IMR-90 (cell line): ENCODE data around the gene ANK2. TPM values are rescaled to one million over a fixed set of nuclear protein-coding genes. Genes with fewer than 3 reads are reported as not detected.

Source experiments
- ATAC-seq: fragments of 200-7000 bp; cut with Tn5 transposase; 2 replicates; pipeline ENCODE4 v1.9.1; 2020; ENCODE audit warnings: low read depth, mild to moderate bottlenecking, moderate library complexity
- BruUV-seq: library from RNA; stranded (reverse); fragments of 400-500 nt; replicated peaks from 2 replicates; lab custom pipeline; 2021; lab: Mats Ljungman, UMichigan
- CTCF ChIA-PET: fragments of 300-600 bp; formaldehyde crosslinking; extraction: SDS; loops from one replicate; lab custom pipeline; 2021; ENCODE audit warnings: antibody characterized with exemption; lab: Yijun Ruan, JAX
- POLR2A ChIA-PET: fragments of 300-600 bp; sonication (Branson Sonifier 250); formaldehyde crosslinking; loops from one replicate; lab custom pipeline; 2022; ENCODE audit warnings: antibody characterized with exemption; ENCODE audit not compliant: unreplicated experiment; lab: Charles Lee
- DNase-seq: peaks from one replicate; pipeline ENCODE4 v3.0.0; 2013
- H2AFZ ChIP-seq: replicated peaks from 2 replicates; pipeline ENCODE3; 2013; ENCODE audit warnings: low read length, mild to moderate bottlenecking; ENCODE audit not compliant: poor library complexity
- H2AK5ac ChIP-seq: 2 replicates; pipeline ENCODE4 v1.6.1; 2013; ENCODE audit warnings: low read depth, low read length, inconsistent platforms
- H2AK9ac ChIP-seq: replicated peaks from 2 replicates; pipeline ENCODE3; 2013; ENCODE audit warnings: mild to moderate bottlenecking, low read depth, low read length, moderate library complexity; ENCODE audit not compliant: poor library complexity
- H2BK120ac ChIP-seq: 2 replicates; pipeline ENCODE4 v1.6.1; 2013; ENCODE audit warnings: low read depth, low read length, inconsistent platforms
- H2BK15ac ChIP-seq: 3 replicates; pipeline ENCODE4 v1.6.1; 2013; ENCODE audit warnings: low read depth, low read length, inconsistent platforms
- H2BK20ac ChIP-seq: 2 replicates; pipeline ENCODE4 v1.6.1; 2013; ENCODE audit warnings: low read depth, mild to moderate bottlenecking, inconsistent platforms, low read length, moderate library complexity
- H2BK5ac ChIP-seq: 2 replicates; pipeline ENCODE4 v1.6.1; 2013; ENCODE audit warnings: mild to moderate bottlenecking, low read depth, low read length, inconsistent platforms; ENCODE audit not compliant: poor library complexity, severe bottlenecking
- H3K14ac ChIP-seq: replicated peaks from 2 replicates; pipeline ENCODE4 v1.6.1; 2013; ENCODE audit warnings: low read depth, low read length, inconsistent platforms
- H3K18ac ChIP-seq: 2 replicates; pipeline ENCODE4 v1.6.1; 2013; ENCODE audit warnings: low read depth, low read length, control low read depth
- H3K23ac ChIP-seq: 2 replicates; pipeline ENCODE4 v1.6.1; 2013; ENCODE audit warnings: low read depth, low read length, inconsistent platforms
- H3K27ac ChIP-seq: 2 replicates; pipeline ENCODE4 v1.5.1; 2013; ENCODE audit warnings: mild to moderate bottlenecking, control low read depth, low read length; ENCODE audit not compliant: insufficient read depth
- H3K27me3 ChIP-seq: 2 replicates; pipeline ENCODE4 v1.6.1; 2013; ENCODE audit warnings: low read length; ENCODE audit not compliant: control insufficient read depth, insufficient read depth
- H3K36me3 ChIP-seq: 2 replicates; pipeline ENCODE4 v1.6.1; 2013; ENCODE audit warnings: low read length, mixed read lengths; ENCODE audit not compliant: control insufficient read depth, insufficient read depth
- H3K4ac ChIP-seq: 2 replicates; pipeline ENCODE4 v1.6.1; 2013; ENCODE audit warnings: low read depth, low read length, inconsistent platforms
- H3K4me1 ChIP-seq: 2 replicates; pipeline ENCODE4 v1.6.1; 2013; ENCODE audit warnings: low read length, mixed read lengths; ENCODE audit not compliant: control insufficient read depth, insufficient read depth
- H3K4me2 ChIP-seq: 2 replicates; pipeline ENCODE4 v1.6.1; 2013; ENCODE audit warnings: low read depth, mild to moderate bottlenecking, control low read depth, low read length, moderate library complexity
- H3K4me3 ChIP-seq: 2 replicates; pipeline ENCODE4 v1.5.1; 2013; ENCODE audit warnings: low read depth, mild to moderate bottlenecking, control low read depth, low read length, moderate library complexity; ENCODE audit not compliant: insufficient read depth
- H3K56ac ChIP-seq: 2 replicates; pipeline ENCODE4 v1.6.1; 2013; ENCODE audit warnings: low read length, inconsistent platforms; ENCODE audit not compliant: insufficient read depth; ENCODE audit errors: extremely low read depth
- H3K79me1 ChIP-seq, 2 experiments: 2 replicates each; pipeline ENCODE4 v1.6.1; 2013; ENCODE audit warnings: low read length in 2 of 2, inconsistent platforms in 1 of 2, low read depth in 1 of 2
- H3K9ac ChIP-seq: 2 replicates; pipeline ENCODE4 v1.6.1; 2013; ENCODE audit warnings: low read depth, low read length, control low read depth
- H3K9me1 ChIP-seq: 2 replicates; pipeline ENCODE4 v1.6.1; 2013; ENCODE audit warnings: low read length, inconsistent platforms; ENCODE audit not compliant: insufficient read depth
- H3K9me3 ChIP-seq: 2 replicates; pipeline ENCODE4 v1.6.1; 2013; ENCODE audit warnings: low read length; ENCODE audit not compliant: control insufficient read depth, insufficient read depth
- H4K20me1 ChIP-seq: 2 replicates; pipeline ENCODE4 v1.6.1; 2013; ENCODE audit warnings: low read length, inconsistent platforms; ENCODE audit not compliant: insufficient read depth
- H4K5ac ChIP-seq: 2 replicates; pipeline ENCODE4 v1.6.1; 2013; ENCODE audit warnings: mild to moderate bottlenecking, low read depth, low read length, control low read depth
- H4K8ac ChIP-seq, 2 experiments: 2 replicates each; pipeline ENCODE4 v1.6.1; 2013; ENCODE audit warnings: low read depth in 2 of 2, low read length in 2 of 2, control low read depth in 1 of 2, inconsistent platforms in 1 of 2
- H4K91ac ChIP-seq: 2 replicates; pipeline ENCODE4 v1.6.1; 2013; ENCODE audit warnings: low read depth, low read length, inconsistent platforms; ENCODE audit not compliant: insufficient read depth
- CEBPB ChIP-seq: IDR thresholded peaks from 2 replicates; pipeline ENCODE4 v1.6.1; 2012; ENCODE audit warnings: low read depth, low read length, improper control_type of control experiment
- CHD1 ChIP-seq: IDR thresholded peaks from 2 replicates; pipeline ENCODE4 v1.6.1; 2012; ENCODE audit warnings: low read depth, low read length, improper control_type of control experiment
- ELK1 ChIP-seq: fragments of 150-350 bp; IDR thresholded peaks from 2 replicates; pipeline ENCODE4 v1.6.1; 2016; ENCODE audit warnings: low read depth, mild to moderate bottlenecking, low read length, moderate library complexity, borderline replicate concordance
- MAFK ChIP-seq: IDR thresholded peaks from 2 replicates; pipeline ENCODE4 v1.6.1; 2012; ENCODE audit warnings: low read depth, low read length, improper control_type of control experiment
- NFE2L2 ChIP-seq: fragments of 150-350 bp; IDR thresholded peaks from 2 replicates; pipeline ENCODE4 v1.6.1; 2016; ENCODE audit warnings: low read depth, mild to moderate bottlenecking, low read length
- POLR2A ChIP-seq: IDR thresholded peaks from 2 replicates; pipeline ENCODE4 v1.6.1; 2012; ENCODE audit warnings: mild to moderate bottlenecking, low read depth, low read length
- RFX5 ChIP-seq: IDR thresholded peaks from 2 replicates; pipeline ENCODE4 v1.8.0; 2012; ENCODE audit warnings: low read depth, mild to moderate bottlenecking, low read length, moderate library complexity
- SMC3 ChIP-seq: fragments of 150-350 bp; IDR thresholded peaks from 2 replicates; pipeline ENCODE4 v1.6.1; 2016; ENCODE audit warnings: low read depth, mild to moderate bottlenecking, antibody characterized with exemption, low read length, moderate library complexity
- WGBS, 2 experiments: methylation state at CpG; one replicate each; pipeline versions ENCODE4 v1.1.5 to v1.1.7; 2013; ENCODE audit warnings: missing lambda C conversion rate in 2 of 2; ENCODE audit not compliant: insufficient read length in 1 of 2; ENCODE audit errors: extremely low coverage in 2 of 2; 5-methylcytosine and 5-hydroxymethylcytosine counted together
- dilution Hi-C: fragments of 300-500 bp; cut with HindIII; formaldehyde crosslinking; loops from one replicate; pipeline ENCODE4 v1.14.3; 2018; ENCODE audit warnings: low sequenced_read_pairs; ENCODE audit not compliant: unreplicated experiment
- in situ Hi-C: fragments of 300-500 bp; cut with MboI; formaldehyde crosslinking; loops from 3 replicates; pipeline ENCODE4 v1.14.3; 2019; ENCODE audit warnings: low sequenced_read_pairs, inconsistent platforms, mixed read lengths
- intact Hi-C: fragments of 100-400 bp; cut with micrococcal nuclease; formaldehyde crosslinking; loops from 2 replicates; pipeline ENCODE4 v1.10.0; 2022
- polyA plus RNA-seq, 3 experiments: library from polyadenylated mRNA; depleted of rRNA; stranded (reverse); fragments of >200 nt; gene quantifications; 2 replicates each; pipeline ENCODE4 v1.2.3, GENCODE V29; 2012; ENCODE audit warnings: low replicate concordance in 1 of 3
- total RNA-seq: library from RNA; depleted of rRNA; stranded (reverse); fragments of >200 nt; gene quantifications from 2 replicates; pipeline ENCODE4 v1.2.3, GENCODE V29; 2012

ANK2 gene
- total and polyA plus RNA-seq, 2 of the 4 experiments (the other 2 are of a cell fraction), result 0.82 to 6.6 TPM

- in situ Hi-C loops, result loop anchor here (10.0 kb wide), 1 partner anchor 370 kb away; no protein-coding TSS in a partner anchor
Measured at GRCh38 chr4:113404841-113405240, 355.4 kb downstream of the ANK2 start.

More at GRCh38 chr4:113404841-113405240, 355.4 kb downstream of the ANK2 start:
- peak; percentile 24; the same call in 1 of the 2 replicates for ATAC-seq
- ChIA-PET CTCF (no interaction called here), POLR2A (no interaction called here)
- TF ChIP-seq POLR2A (no peak), NFE2L2 (no peak), RFX5 (no peak), CHD1 (no peak), SMC3 (no peak), CEBPB (no peak), ELK1 (no peak), MAFK (no peak)
- H3K4ac ChIP-seq, result no peak overlapping the region
- BruUV-seq, result no TSS peak
- H3K14ac ChIP-seq, result no peak overlapping the region
- 0 out of 2 replicates have a peak overlapping the region, but pooled peaks have one; percentile 27 for H2AK5ac ChIP-seq
- no peak overlapping the region for H4K8ac ChIP-seq
- no peak overlapping the region for H3K4me3 ChIP-seq
- H2BK15ac ChIP-seq, result no peak overlapping the region; the same call in 2 of the 3 replicates
- H2BK120ac ChIP-seq, result no peak overlapping the region
- H2BK20ac ChIP-seq, result no peak overlapping the region
- H2AFZ ChIP-seq, result peak overlapping the region; percentile 51
- no peak for DNase-seq
- dilution Hi-C loops, result no loop called here
- H3K27me3 ChIP-seq, result no peaks in the 10 kb centered on the region
- WGBS, 2 experiments, result no CpG with 5 or more reads among the region's 2 CpGs
- intact Hi-C loops, result no loop called here
- H3K27ac ChIP-seq, result no peak overlapping the region
- H3K36me3 ChIP-seq, result no peaks in the 10 kb centered on the region
- H3K18ac ChIP-seq, result no peak overlapping the region
- H2BK5ac ChIP-seq, result no peak overlapping the region
- no peak overlapping the region for H3K9ac ChIP-seq
- H3K4me2 ChIP-seq, result no peak overlapping the region
- no peaks in the 10 kb centered on the region for H3K4me1 ChIP-seq
- no peaks in the 10 kb centered on the region for H3K9me3 ChIP-seq
- H4K91ac ChIP-seq, result no peak overlapping the region
- no peak overlapping the region for H2AK9ac ChIP-seq
- no peak overlapping the region for H3K56ac ChIP-seq
- peaks cover 4% of the 10 kb centered on the region for H3K9me1 ChIP-seq
- no peak overlapping the region for H4K5ac ChIP-seq
- no peaks in the 10 kb centered on the region for H4K20me1 ChIP-seq
- H3K23ac ChIP-seq, result peak overlapping the region; percentile 23; the same call in 1 of the 2 replicates
- H3K79me1 ChIP-seq, result no peaks in the 10 kb centered on the region
